Fibroblast of villous mesenchyme (primary cell): ENCODE measurements around the gene PMAIP1. TPM values are rescaled to one million over a fixed set of nuclear protein-coding genes. Genes with fewer than 3 reads are reported as not detected.
"Not testable (repeated sequence)": the region's sequence is repeated elsewhere in the genome, so short reads cannot be mapped to it uniquely, and the experiment has no call there.

Source experiments
- DNase-seq: peaks from one replicate; pipeline ENCODE4 v3.0.0-alpha.2; 2010; ENCODE audit warnings: low read depth
- H3K4me3 ChIP-seq: 2 replicates; pipeline ENCODE4 v1.5.1; 2011; ENCODE audit warnings: low read depth, mild to moderate bottlenecking, low read length
- CTCF ChIP-seq: IDR thresholded peaks from 2 replicates; pipeline ENCODE4 v1.5.1; 2012; ENCODE audit warnings: low read depth, mild to moderate bottlenecking, low read length; ENCODE audit not compliant: insufficient read depth
- total RNA-seq: library from RNA; depleted of rRNA; stranded (reverse); fragments of >200 nt; gene quantifications from 2 replicates; pipeline ENCODE4 v1.2.3, GENCODE V29; 2012

Gene PMAIP1
- total RNA-seq, 1 donor: 25.5 TPM

- peak; percentile 62 for DNase-seq
- TF ChIP-seq CTCF: no peak
- no peak overlapping the region for H3K4me3 ChIP-seq
These were observed 17.8 kb upstream of the PMAIP1 start for GRCh38 chr18:59881728-59882656.

- no peak for TF ChIP-seq CTCF
- no peak overlapping the region for H3K4me3 ChIP-seq
These were observed 15.4 kb upstream of the PMAIP1 start for GRCh38 chr18:59884351-59884750.

GRCh38 chr18:59885579-59886163 is 14.1 kb upstream of the PMAIP1 start:
- peak overlapping the region; percentile 37 for H3K4me3 ChIP-seq
- peak; percentile 69 for DNase-seq
- no peak for TF ChIP-seq CTCF

More at GRCh38 chr18:59884351-59884750, 15.4 kb upstream of the PMAIP1 start:
- DNase-seq: no peak

GRCh38 chr18:59886399-59886798 is 13.4 kb upstream of the PMAIP1 start:
- DNase-seq, H3K4me3 ChIP-seq: not testable (repeated sequence)

GRCh38 chr18:59892123-59892522 is 7.7 kb upstream of the PMAIP1 start:
- no peak for DNase-seq
- H3K4me3 ChIP-seq: no peak overlapping the region
- no peak for TF ChIP-seq CTCF

- H3K4me3 ChIP-seq: no peak overlapping the region
- DNase-seq: no peak
- TF ChIP-seq CTCF: no peak
These were observed 5.8 kb upstream of the PMAIP1 start for GRCh38 chr18:59893971-59894370.

- H3K4me3 ChIP-seq: no peak overlapping the region
- DNase-seq: no peak
- TF ChIP-seq CTCF: no peak
These were observed 2.4 kb upstream of the PMAIP1 start for GRCh38 chr18:59897321-59897954.
